Sigmoid colon (tissue), 3 donors: ENCODE measurements around the gene KCNJ11.

Source experiments
- POLR2A ChIP-seq, 2 donors: fragments of 450-650 bp; IDR thresholded peaks; one replicate each; pipeline ENCODE4 v1.6.1; 2016; ENCODE audit warnings: antibody characterized with exemption in 2 of 2, mild to moderate bottlenecking in 2 of 2, moderate library complexity in 2 of 2
- TF ChIP-seq, protein P1 (sequence below), 4 experiments: fragments of 450-650 bp in 3 of 4; fragments of 200-600 bp in 1 of 4; IDR thresholded peaks; one replicate each; pipeline ENCODE4 v1.5.1; 2016 to 2019; ENCODE audit warnings: antibody characterized with exemption in 4 of 4, mild to moderate bottlenecking in 3 of 4, moderate library complexity in 2 of 4

DNA sequence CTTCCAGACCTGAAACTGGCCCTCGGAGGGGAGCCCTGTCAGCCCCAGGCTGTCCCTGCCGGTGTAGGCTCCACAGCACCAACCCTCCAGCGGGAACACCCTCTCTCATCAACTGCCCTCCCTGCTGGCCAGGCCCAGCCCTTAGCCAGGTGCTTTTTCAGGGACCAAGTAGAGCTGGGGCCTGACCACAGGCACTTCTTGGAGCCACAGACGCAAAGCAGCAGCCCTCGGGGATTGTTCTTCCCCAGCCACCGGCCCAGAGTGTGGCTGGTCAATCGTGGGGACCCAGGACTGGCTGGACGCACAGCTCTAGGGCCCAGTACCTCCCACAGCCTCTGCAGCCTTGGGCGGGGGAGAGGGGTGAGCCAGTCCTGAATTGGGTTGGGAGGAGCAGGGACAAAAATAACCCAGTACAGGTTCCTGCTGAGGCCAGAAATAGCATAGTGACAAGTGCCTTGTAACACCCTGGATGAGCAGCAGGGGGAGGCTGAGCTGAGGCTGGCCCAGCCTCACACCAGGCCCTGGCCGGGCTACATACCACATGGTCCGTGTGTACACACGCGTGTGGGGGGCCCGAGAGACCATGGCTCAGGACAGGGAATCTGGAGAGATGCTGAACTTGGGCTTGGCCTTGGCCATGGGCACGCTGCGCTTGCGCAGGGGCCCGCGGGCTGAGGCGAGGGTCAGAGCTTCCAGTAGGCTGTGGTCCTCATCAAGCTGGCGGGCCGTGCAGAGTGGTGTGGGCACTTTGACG lies 2.0 kb downstream of the KCNJ11 start:
- TF ChIP-seq, protein P1, sequence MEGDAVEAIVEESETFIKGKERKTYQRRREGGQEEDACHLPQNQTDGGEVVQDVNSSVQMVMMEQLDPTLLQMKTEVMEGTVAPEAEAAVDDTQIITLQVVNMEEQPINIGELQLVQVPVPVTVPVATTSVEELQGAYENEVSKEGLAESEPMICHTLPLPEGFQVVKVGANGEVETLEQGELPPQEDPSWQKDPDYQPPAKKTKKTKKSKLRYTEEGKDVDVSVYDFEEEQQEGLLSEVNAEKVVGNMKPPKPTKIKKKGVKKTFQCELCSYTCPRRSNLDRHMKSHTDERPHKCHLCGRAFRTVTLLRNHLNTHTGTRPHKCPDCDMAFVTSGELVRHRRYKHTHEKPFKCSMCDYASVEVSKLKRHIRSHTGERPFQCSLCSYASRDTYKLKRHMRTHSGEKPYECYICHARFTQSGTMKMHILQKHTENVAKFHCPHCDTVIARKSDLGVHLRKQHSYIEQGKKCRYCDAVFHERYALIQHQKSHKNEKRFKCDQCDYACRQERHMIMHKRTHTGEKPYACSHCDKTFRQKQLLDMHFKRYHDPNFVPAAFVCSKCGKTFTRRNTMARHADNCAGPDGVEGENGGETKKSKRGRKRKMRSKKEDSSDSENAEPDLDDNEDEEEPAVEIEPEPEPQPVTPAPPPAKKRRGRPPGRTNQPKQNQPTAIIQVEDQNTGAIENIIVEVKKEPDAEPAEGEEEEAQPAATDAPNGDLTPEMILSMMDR (IDR thresholded peaks at IDR 0.05), result peak in 2 of 4 experiments; percentile 30 to 49
- no peak for TF ChIP-seq POLR2A (IDR thresholded peaks at IDR 0.05)
